Panc1 (cell line): ENCODE data around the gene ZYG11B.

Experiments used
- POLR2AphosphoS5 ChIP-seq: IDR thresholded peaks from 2 replicates; pipeline ENCODE4 v1.6.1; 2012; ENCODE audit warnings: mild to moderate bottlenecking, low read depth, low read length, moderate library complexity
- TF ChIP-seq, protein P1 (sequence below): fragments of 450-650 bp; IDR thresholded peaks from 2 replicates; pipeline ENCODE4 v1.5.1; 2017; ENCODE audit warnings: mild to moderate bottlenecking
- TF ChIP-seq, protein P2 (sequence below), 2 experiments: IDR thresholded peaks; 2 replicates each; pipeline ENCODE4 v1.6.1; 2011 to 2012; ENCODE audit warnings: low read depth in 2 of 2, control low read depth in 1 of 2, low read length in 1 of 2, mild to moderate bottlenecking in 1 of 2, moderate library complexity in 1 of 2; ENCODE audit not compliant: insufficient read depth in 1 of 2

DNA sequence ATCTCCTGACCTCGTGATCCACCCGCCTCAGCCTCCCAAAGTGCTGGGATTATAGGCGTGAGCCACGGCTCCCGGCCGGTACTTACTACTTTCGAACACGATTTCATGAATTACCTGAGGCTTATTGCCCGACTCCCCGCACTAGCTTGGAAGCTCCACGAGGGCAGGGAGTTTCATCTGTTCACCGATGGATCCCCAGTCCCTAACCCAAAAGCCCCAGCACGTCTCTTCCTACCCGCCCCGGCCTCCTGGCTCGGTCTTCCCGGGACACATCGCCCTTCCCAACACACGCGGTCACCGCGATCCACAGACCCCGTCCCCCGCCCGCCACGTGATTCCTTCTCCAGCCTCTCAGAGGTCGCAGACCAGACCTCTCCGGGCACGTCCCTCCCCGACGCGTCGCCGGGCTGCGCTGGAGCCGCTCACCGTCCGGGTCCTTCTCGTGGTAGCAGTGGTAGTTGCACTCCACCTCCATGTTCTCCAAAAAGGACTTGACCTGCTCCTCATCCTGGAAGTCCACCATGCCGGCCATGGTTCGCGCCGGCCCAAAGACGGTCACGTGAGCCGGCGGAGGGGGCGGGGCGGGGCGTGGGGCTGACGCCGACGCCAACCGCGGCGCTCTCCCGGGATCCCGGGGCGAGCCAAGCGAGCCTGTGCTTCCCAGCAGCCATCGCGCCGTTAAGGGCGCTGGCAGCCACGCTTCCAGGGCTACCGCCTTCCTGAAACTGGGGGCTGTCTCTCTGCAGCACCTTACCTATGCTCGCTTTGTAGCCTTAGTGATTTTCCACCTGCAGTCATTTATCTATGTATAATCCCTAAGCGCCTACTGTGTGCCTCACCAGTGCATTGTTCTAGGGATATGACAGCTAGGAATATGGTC, 28.2 kb upstream of the ZYG11B start, which contains the start of gene COA7:
- TF ChIP-seq, protein P1, sequence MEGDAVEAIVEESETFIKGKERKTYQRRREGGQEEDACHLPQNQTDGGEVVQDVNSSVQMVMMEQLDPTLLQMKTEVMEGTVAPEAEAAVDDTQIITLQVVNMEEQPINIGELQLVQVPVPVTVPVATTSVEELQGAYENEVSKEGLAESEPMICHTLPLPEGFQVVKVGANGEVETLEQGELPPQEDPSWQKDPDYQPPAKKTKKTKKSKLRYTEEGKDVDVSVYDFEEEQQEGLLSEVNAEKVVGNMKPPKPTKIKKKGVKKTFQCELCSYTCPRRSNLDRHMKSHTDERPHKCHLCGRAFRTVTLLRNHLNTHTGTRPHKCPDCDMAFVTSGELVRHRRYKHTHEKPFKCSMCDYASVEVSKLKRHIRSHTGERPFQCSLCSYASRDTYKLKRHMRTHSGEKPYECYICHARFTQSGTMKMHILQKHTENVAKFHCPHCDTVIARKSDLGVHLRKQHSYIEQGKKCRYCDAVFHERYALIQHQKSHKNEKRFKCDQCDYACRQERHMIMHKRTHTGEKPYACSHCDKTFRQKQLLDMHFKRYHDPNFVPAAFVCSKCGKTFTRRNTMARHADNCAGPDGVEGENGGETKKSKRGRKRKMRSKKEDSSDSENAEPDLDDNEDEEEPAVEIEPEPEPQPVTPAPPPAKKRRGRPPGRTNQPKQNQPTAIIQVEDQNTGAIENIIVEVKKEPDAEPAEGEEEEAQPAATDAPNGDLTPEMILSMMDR = no peak
- peak; percentile 91 for TF ChIP-seq POLR2AphosphoS5
- TF ChIP-seq, protein P2, sequence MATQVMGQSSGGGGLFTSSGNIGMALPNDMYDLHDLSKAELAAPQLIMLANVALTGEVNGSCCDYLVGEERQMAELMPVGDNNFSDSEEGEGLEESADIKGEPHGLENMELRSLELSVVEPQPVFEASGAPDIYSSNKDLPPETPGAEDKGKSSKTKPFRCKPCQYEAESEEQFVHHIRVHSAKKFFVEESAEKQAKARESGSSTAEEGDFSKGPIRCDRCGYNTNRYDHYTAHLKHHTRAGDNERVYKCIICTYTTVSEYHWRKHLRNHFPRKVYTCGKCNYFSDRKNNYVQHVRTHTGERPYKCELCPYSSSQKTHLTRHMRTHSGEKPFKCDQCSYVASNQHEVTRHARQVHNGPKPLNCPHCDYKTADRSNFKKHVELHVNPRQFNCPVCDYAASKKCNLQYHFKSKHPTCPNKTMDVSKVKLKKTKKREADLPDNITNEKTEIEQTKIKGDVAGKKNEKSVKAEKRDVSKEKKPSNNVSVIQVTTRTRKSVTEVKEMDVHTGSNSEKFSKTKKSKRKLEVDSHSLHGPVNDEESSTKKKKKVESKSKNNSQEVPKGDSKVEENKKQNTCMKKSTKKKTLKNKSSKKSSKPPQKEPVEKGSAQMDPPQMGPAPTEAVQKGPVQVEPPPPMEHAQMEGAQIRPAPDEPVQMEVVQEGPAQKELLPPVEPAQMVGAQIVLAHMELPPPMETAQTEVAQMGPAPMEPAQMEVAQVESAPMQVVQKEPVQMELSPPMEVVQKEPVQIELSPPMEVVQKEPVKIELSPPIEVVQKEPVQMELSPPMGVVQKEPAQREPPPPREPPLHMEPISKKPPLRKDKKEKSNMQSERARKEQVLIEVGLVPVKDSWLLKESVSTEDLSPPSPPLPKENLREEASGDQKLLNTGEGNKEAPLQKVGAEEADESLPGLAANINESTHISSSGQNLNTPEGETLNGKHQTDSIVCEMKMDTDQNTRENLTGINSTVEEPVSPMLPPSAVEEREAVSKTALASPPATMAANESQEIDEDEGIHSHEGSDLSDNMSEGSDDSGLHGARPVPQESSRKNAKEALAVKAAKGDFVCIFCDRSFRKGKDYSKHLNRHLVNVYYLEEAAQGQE (IDR thresholded peaks at IDR 0.05; ENCODE audit: insufficient read depth in 1 of 2, low read depth in 2 of 2, low read length in 1 of 2) = no peak
